Measurements from ENCODE around the gene INCA1.

The INCA1 gene, protein sequence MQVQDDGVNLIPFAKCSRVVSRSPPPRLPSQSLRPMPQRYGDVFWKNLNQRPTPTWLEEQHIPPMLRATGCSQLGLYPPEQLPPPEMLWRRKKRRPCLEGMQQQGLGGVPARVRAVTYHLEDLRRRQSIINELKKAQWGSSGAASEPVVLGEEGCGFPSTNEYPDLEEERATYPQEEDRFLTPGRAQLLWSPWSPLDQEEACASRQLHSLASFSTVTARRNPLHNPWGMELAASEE

DNA sequence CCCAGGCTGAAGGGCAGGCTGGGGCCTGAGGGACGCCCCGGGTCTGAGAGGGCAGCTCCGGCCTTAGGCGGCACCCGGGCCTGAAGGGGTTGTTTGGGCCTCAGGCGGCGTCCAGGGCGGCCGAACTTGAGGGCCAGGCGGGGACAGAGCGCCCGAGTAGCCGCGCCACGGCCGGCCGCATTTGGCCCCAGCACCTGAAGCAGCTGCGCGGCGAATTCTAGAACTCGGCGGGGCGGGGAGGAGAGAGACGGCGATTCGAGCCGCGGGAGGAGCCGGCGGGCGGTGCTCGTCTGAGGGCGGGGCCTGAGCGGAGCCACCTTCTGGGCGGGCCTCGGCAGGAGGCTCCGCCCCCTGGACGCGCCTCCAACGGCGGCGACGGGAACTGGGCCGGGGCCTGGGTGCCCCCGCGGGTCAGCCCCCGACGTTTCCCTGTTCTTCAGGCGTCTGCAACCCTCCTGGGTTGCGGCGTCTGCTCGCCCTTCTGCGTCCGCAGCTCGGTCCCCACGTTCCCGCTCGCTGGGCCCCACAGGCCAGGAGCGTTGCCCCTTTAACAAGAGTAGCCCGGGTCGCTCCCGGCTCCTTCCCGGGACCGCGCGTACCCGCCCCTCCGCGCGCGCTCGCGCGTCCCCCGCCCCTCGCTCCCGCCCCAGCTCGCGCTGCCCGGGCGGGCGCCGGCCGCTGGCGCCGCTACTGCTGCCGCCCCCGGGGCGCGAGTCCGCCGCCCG lies at the start of gene INCA1, which contains the start of gene KIF1C:
Gene INCA1 (minus strand): TSS at position 221 of the 725 bp plus-strand sequence. CDS start 3,085 bp downstream, outside the sequence.
Gene KIF1C (plus strand): TSS at position 649 of the 725 bp plus-strand sequence. CDS start 2,297 bp downstream, outside the sequence.
- Histone ChIP-seq H3K9me2 (replicated peaks; ENCODE audit: insufficient read depth, low read length) (no peaks in the 10 kb centered on the region), H3K36me3 (ENCODE audit: low read length) (no peaks in the 10 kb centered on the region), H3F3A (ENCODE audit: insufficient read depth) (no peaks in the 10 kb centered on the region), H3K9me3 (ENCODE audit: insufficient read depth, low read length) (no peaks in the 10 kb centered on the region), H3K4me2 (ENCODE audit: low read depth, low read length, poor library complexity, severe bottlenecking) (peak within 1 kb of the TSS; percentile 65), H3K9ac (ENCODE audit: low read length) (peak within 1 kb of the TSS; percentile 88), H3K79me2 (ENCODE audit: insufficient read depth, low read length) (no peaks in the 10 kb centered on the region), H2AFZ (ENCODE audit: low read depth, low read length, severe bottlenecking) (peak within 1 kb of the TSS; percentile 88), H3K4me3 (ENCODE audit: insufficient read depth, low read length, poor library complexity, severe bottlenecking) (peak within 1 kb of the TSS; percentile 88), H3K27ac (ENCODE audit: low read depth, low read length) (peak within 1 kb of the TSS; percentile 48; the same call in 1 of the 2 replicates), H4K20me1 (ENCODE audit: low read depth, low read length) (no peaks in the 10 kb centered on the region), H3K27me3 (ENCODE audit: low read length) (no peaks in the 10 kb centered on the region)
- TF ChIP-seq EZH2phosphoT487 (conservative IDR thresholded peaks at IDR 0.05; ENCODE audit: low read length) = no peak
- TF ChIP-seq, protein P1, sequence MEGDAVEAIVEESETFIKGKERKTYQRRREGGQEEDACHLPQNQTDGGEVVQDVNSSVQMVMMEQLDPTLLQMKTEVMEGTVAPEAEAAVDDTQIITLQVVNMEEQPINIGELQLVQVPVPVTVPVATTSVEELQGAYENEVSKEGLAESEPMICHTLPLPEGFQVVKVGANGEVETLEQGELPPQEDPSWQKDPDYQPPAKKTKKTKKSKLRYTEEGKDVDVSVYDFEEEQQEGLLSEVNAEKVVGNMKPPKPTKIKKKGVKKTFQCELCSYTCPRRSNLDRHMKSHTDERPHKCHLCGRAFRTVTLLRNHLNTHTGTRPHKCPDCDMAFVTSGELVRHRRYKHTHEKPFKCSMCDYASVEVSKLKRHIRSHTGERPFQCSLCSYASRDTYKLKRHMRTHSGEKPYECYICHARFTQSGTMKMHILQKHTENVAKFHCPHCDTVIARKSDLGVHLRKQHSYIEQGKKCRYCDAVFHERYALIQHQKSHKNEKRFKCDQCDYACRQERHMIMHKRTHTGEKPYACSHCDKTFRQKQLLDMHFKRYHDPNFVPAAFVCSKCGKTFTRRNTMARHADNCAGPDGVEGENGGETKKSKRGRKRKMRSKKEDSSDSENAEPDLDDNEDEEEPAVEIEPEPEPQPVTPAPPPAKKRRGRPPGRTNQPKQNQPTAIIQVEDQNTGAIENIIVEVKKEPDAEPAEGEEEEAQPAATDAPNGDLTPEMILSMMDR (IDR thresholded peaks at IDR 0.05; ENCODE audit: insufficient read depth, low read length, poor library complexity, severe bottlenecking) = no peak

DNA sequence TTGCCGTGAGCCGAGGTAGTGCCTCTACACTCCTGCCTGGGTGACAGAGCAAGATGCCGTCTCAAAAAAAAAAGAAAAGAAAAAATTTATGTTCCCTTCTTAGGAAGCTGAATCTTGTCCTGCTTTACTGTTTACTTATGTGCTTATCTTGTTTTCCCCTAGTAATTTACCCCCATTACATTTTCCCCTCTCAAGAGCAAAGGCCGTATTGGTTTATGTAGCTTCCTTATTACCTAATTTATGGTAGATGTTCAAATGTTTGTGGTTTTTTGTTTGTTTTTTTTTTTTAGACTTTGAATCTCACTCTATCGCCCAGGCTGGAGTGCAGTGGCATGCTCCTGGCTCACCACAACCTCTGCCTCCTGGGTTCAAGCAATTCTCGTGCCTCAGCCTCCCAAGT lies 48.2 kb upstream of the INCA1 start:
- Histone ChIP-seq H2AFZ (ENCODE audit: low read depth, low read length, severe bottlenecking) (no peak overlapping the region), H3K9me3 (ENCODE audit: insufficient read depth, low read length) (no peaks in the 10 kb centered on the region), H3K9ac (ENCODE audit: low read length) (no peak overlapping the region)

DNA sequence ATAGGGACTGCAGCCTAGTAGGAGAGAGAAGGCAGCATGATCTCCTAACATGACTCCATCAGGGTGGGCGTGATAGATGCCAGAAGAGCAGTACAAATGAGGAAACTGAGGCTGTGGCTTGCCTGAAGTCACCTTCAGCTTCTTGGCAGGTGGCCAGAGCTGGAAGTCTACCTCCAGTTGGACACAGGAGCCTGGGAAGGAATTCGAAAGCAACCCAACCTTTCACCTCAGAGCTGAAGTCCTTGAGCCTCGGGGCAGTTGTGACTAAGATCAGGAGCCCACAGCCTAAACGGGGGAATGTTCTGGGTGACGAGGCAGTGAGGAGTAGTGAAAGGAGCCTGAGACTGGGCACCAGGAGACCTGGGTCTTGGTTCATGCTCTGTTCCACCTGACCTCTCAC lies 47.3 kb upstream of the INCA1 start:
- TF ChIP-seq EZH2phosphoT487 (conservative IDR thresholded peaks at IDR 0.05; ENCODE audit: low read length) = no peak
- TF ChIP-seq, protein P1 (IDR thresholded peaks at IDR 0.05; ENCODE audit: insufficient read depth, low read length, poor library complexity, severe bottlenecking) = no peak
- no peaks in the 10 kb centered on the region for H3K36me3 ChIP-seq (ENCODE audit: low read length)
- H3K9ac ChIP-seq (ENCODE audit: low read length) = no peak overlapping the region
- no peaks in the 10 kb centered on the region for H3F3A ChIP-seq (ENCODE audit: insufficient read depth)
- H2AFZ ChIP-seq (ENCODE audit: low read depth, low read length, severe bottlenecking) = no peak overlapping the region
- H3K4me3 ChIP-seq (ENCODE audit: insufficient read depth, low read length, poor library complexity, severe bottlenecking) = no peak overlapping the region
- no peaks in the 10 kb centered on the region for H3K9me3 ChIP-seq (ENCODE audit: insufficient read depth, low read length)
- no peaks in the 10 kb centered on the region for H4K20me1 ChIP-seq (ENCODE audit: low read depth, low read length)
- no peak overlapping the region for H3K27ac ChIP-seq (ENCODE audit: low read depth, low read length)
- no peaks in the 10 kb centered on the region for H3K79me2 ChIP-seq (ENCODE audit: insufficient read depth, low read length)
- no peak overlapping the region for H3K4me2 ChIP-seq (ENCODE audit: low read depth, low read length, poor library complexity, severe bottlenecking)
- H3K27me3 ChIP-seq (ENCODE audit: low read length) = no peaks in the 10 kb centered on the region
- no peaks in the 10 kb centered on the region for H3K9me2 ChIP-seq (replicated peaks; ENCODE audit: insufficient read depth, low read length)

More for the DNA sequence above, 48.2 kb upstream of the INCA1 start:
- H3K4me3 ChIP-seq (ENCODE audit: insufficient read depth, low read length, poor library complexity, severe bottlenecking) = no peak overlapping the region
- no peaks in the 10 kb centered on the region for H3K27me3 ChIP-seq (ENCODE audit: low read length)
- H4K20me1 ChIP-seq (ENCODE audit: low read depth, low read length) = no peaks in the 10 kb centered on the region
- H3K9me2 ChIP-seq (replicated peaks; ENCODE audit: insufficient read depth, low read length) = no peaks in the 10 kb centered on the region
- no peak overlapping the region for H3K4me2 ChIP-seq (ENCODE audit: low read depth, low read length, poor library complexity, severe bottlenecking)
- H3K27ac ChIP-seq (ENCODE audit: low read depth, low read length) = no peak overlapping the region
- H3F3A ChIP-seq (ENCODE audit: insufficient read depth) = no peaks in the 10 kb centered on the region
- no peak for TF ChIP-seq EZH2phosphoT487 (conservative IDR thresholded peaks at IDR 0.05; ENCODE audit: low read length)
- TF ChIP-seq, protein P1 (IDR thresholded peaks at IDR 0.05; ENCODE audit: insufficient read depth, low read length, poor library complexity, severe bottlenecking) = no peak
- no peaks in the 10 kb centered on the region for H3K79me2 ChIP-seq (ENCODE audit: insufficient read depth, low read length)
- H3K36me3 ChIP-seq (ENCODE audit: low read length) = no peaks in the 10 kb centered on the region
